HG02885 (cell line): ENCODE measurements around the gene DCTN4.
"Not testable (repeated sequence)": the region's sequence is repeated elsewhere in the genome, so short reads cannot be mapped to it uniquely, and the experiment has no call there.

ENCODE experiments used
- ATAC-seq: cut with Tn5 transposase; IDR thresholded peaks from one replicate; pipeline ENCODE4 v1.9.1; 2021; ENCODE audit warnings: mild to moderate bottlenecking; ENCODE audit not compliant: unreplicated experiment, poor library complexity

The DCTN4 gene

DNA sequence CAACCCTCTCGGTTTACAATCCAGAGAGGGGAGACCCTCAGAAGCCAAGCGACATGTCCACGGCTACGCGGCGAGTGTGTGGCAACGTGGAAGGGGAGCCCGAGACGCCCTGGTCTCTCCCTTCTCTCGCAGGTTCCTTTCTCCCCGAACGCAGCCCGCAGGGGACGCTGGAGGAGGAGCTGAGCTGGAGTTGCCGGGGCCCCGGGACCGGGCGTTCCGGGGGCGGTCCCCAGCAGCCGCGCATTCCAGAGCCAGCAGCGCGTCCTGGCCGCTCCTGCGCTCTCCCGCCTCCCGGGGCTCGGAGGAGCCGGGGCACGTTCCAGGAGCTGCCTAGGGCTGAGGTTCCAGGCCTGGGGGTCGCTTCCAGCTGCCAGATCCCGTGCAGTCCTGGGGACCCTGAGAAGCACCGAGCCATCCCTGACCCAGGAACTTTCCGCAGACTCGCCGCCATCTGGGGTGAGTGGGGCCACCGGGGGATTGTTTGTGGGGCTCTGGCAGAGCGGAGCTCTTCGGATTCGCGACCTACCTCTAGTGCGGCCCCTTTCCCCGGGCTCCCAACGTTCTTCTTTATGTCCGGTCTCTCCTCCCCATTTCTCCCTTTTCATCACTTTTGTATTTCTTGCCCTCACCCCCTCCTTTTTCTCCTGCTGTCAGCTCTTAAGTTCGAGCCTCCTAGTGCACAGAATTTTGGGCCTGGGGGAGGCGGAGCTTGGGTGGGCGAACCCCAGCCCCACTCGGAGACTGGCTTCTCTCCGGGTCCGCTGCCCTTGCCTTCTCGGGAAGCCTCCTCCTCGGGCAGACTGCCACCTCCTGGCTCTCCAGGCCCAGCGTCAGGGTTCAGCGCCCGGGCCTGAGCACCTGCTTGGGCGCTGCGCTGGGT, 19.9 kb upstream of the DCTN4 start, which contains the start of gene SMIM3:
Gene SMIM3 (plus strand): TSS at position 241 of the 880 bp plus-strand sequence. CDS start 16,684 bp downstream, outside the sequence.
- ATAC-seq = peak; percentile 39

GRCh38 chr5:150778088-150778516, 19.3 kb upstream of the DCTN4 start:
- no peak for ATAC-seq

DNA sequence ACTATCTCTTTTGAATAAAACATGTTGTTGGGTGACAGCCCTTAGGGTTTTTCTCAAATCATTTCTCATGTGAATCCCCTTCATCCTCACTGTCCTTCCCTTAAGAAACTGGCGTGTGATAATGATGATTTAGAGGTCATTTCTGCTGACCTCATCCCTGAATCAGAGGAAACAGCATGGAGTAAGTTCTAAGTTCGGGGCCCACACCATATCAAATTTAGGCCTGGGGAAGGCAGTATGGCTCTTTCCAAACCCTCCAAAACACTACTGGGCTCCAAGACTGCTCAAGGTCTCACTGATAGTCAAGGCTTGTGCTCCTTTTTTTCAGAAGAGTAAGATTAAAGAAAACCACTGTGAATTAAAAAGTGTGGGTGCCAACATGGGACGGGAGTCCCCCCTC, 18.9 kb upstream of the DCTN4 start:
- no peak for ATAC-seq

GRCh38 chr5:150774145-150774544, 15.3 kb upstream of the DCTN4 start:
- no peak for ATAC-seq

GRCh38 chr5:150771034-150771795, 12.4 kb upstream of the DCTN4 start:
- ATAC-seq = no peak

DNA sequence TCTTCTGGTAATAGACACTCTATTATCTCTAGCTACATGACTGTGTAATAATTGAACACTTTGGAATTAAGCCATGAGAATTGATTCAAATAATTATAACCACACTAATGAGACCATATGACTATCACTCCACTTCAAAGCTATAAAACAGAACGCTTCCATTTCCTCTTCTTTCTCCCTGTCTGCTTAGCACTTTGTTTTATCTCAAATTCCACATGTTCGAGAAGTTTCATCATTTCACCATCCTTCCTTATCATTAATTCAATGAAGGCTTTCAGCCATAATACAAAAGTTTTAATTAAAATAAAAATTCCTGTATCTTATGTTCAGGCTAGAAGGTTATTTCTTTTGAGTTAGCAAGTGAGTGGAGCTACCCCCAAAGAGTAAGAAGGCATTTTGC, 7.4 kb upstream of the DCTN4 start:
- ATAC-seq = no peak

GRCh38 chr5:150765799-150766169, 7.0 kb upstream of the DCTN4 start:
- ATAC-seq = no peak

- ATAC-seq = no peak
Observed at GRCh38 chr5:150765011-150765798, 6.4 kb upstream of the DCTN4 start.

DNA sequence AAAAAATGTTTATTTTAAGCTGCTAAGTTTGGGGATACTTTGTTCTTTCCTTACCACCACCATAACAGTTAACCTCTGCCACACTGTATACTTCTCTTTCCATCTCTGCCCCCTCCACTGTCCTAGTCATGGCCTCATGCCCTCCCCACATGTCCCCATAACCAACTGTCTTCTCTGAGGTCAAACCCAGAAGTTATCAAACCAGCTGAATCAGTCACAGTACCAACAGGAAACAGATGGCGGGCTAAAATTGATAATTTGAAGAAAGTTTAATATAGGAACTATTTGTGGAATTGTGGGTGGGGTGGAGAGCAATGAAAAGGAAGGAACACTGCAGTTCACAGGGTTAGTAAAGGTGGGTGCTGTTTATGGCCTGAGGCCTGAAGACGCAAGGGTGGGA, 5.7 kb upstream of the DCTN4 start:
- no peak for ATAC-seq

DNA sequence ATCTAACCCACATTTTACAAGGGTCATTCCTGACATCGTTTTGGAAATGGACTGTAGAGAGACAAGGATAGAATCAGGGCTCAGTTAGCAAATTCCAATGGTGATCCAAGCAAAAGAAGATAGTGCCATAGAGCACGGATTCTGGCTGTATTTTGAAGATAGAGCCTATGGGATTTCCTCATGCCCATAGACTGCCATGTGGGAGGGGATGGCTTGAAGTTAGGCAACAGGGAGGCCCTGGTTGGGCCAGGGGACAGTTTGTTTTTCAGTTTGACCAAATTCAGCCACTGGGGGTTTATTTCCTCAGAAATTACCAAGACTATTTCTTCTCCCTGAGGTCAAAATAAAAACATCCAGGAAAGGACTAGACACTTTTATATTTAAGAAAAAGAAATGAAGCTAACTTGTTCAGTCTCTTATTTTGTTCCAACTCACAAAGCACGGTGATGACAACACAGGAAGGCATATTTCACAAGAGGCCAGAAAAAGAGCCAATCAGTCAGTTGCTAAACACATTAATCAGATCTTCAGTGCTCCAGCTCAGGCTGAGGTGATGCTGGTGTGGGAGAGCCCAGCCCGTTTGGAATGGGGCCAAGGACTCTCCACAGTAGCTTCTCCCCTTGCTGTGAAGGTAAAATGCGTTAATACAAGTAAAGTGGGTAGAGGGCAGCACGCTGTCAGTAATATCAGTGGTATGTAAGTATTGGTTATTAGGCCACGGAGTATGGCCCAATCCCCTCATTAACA, 4.4 kb upstream of the DCTN4 start:
- no peak for ATAC-seq

DNA sequence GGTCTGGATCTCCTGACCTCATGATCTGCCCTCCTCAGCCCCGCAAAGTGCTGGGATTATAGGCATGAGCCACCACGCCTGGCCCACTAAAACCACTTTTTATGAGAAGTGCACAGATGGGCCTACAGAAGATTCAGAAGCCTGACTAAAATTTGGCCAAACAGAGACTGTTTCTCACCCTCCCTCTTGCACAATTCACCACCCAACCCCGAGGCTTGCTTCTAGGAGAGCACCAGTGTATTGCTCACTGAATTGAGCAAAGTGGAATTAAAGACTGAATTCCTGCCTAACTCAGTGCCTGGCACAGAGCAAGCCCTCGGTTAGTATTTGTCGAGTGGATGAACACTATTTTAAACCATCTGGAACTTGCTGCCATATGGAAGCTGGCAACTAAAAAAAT, 3.4 kb upstream of the DCTN4 start:
- ATAC-seq = no peak

DNA sequence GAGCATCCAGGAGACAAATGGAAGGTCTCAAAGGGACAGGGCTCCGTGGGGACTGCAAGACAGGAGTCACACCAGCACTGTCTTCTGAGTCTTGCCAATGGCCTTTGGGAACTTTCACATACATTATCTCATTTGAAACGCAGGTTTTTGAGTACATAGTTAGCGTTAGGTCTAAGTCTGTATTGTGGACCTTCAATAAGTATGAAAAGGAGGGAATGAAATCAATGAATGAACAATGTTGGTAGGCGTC, 442 bp upstream of the DCTN4 start:
- no peak for ATAC-seq

- ATAC-seq = peak; percentile 22
Observed at GRCh38 chr5:150758203-150758530, 650 bp downstream of the DCTN4 start.

GRCh38 chr5:150757087-150757649, 1.6 kb downstream of the DCTN4 start:
- no peak for ATAC-seq

DNA sequence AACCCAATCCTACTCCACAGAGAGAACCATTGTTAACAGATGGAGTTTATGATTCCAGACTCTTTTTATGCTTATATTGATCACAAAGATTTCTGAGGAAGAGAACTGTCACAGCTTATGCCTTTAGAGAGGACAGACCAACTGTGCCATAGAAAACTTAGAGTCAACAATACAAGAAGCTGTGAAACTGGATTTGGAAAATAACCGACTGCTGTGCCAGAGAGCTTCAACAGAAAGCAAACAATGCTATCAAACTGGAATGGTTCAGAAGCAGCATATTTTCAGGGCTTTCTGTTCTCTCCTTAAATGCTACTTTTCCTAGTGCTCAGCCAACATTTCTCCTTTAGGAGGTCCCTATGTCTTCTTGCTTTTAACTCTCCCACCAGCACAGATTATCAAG, 5.0 kb downstream of the DCTN4 start:
- no peak for ATAC-seq

- no peak for ATAC-seq
Observed at GRCh38 chr5:150753463-150753862, 5.4 kb downstream of the DCTN4 start.

DNA sequence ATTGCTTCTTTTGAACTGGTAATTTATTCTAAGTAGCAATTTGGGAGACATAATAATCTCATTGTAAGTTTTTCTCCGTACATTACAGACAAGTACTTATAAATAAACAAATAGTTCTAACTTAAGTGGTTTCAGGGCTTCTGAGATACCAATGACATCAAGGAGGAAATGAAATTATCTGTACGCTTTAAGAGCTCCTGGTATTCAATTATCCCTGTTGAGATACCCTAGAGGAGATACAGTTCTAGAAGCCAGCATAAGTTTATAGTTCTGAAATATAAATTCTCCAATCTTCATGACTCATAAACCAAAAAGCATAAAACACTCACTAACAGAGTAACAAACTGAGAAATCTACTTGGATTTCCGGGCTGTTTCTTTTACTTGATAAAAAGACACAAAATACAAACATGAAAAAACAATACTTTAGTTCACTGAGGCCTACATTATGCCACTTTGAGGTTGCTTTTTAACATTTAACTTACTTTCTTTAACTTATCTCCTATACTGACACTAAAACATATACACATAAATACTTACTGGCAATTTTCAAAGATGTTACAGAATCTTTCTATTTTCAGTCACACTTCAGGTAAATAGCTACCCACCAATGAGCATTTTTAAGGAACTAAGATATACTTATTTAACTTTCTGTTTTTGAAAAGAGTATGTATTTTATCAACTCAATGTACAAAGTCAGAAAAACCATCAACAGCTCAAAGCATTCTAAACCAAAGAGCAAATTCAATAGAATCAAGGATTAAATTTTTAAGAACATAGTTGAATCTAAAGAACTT, 7.5 kb downstream of the DCTN4 start:
- ATAC-seq = peak; percentile 64

- no peak for ATAC-seq
Observed at GRCh38 chr5:150750469-150750868, 8.3 kb downstream of the DCTN4 start.

- ATAC-seq = not testable (repeated sequence)
Observed at GRCh38 chr5:150743142-150743488, 15.7 kb downstream of the DCTN4 start.
